A549 treated with Mapracorat at 1 μM for 4 hours (cell line): Measurements from ENCODE around the gene VPS25. TPM values are rescaled to one million over a fixed set of nuclear protein-coding genes. Genes with fewer than 3 reads are reported as not detected.

Experiments used
- total RNA-seq: library from RNA; stranded (reverse); fragments of 200-300 nt; extraction: Qiagen RNA extraction; gene quantifications from 5 replicates; pipeline ENCODE4 v1.2.3, GENCODE V29; 2022

Gene VPS25
- total RNA-seq: 119 to 142 TPM (median 124 TPM) in 5 replicates

DNA sequence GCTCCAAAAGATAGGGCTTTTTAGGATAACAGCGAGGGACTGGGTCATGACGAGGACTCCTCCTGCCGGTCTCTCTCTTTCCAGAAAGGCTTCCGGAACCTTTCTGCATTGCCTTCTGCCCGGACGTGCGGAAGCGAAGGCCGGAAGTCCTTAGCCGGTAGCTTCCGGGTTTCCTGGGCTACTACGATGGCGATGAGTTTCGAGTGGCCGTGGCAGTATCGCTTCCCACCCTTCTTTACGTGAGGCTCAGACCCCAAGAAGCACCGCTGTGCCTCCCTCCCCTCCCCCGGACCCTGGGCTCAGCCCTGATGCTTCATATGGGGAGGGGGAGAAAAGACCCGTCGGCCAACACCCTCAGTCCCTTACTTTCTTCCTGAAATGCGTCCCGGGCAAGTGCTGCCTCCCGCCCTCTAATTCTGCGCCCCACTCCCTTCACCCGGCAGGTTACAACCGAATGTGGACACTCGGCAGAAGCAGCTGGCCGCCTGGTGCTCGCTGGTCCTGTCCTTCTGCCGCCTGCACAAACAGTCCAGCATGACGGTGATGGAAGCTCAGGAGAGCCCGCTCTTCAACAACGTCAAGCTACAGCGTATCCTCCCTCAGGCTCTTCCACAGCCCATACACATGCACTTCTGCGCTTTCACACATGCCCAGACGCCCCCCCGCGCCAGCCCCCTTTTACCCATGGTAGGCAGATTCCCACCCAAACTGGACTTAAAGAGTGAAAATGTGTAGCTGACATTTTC, at the start of gene VPS25:
VPS25 (plus strand) TSS at position 160 of the 746 bp plus-strand sequence; CDS start at position 187, 27 bp downstream.

DNA sequence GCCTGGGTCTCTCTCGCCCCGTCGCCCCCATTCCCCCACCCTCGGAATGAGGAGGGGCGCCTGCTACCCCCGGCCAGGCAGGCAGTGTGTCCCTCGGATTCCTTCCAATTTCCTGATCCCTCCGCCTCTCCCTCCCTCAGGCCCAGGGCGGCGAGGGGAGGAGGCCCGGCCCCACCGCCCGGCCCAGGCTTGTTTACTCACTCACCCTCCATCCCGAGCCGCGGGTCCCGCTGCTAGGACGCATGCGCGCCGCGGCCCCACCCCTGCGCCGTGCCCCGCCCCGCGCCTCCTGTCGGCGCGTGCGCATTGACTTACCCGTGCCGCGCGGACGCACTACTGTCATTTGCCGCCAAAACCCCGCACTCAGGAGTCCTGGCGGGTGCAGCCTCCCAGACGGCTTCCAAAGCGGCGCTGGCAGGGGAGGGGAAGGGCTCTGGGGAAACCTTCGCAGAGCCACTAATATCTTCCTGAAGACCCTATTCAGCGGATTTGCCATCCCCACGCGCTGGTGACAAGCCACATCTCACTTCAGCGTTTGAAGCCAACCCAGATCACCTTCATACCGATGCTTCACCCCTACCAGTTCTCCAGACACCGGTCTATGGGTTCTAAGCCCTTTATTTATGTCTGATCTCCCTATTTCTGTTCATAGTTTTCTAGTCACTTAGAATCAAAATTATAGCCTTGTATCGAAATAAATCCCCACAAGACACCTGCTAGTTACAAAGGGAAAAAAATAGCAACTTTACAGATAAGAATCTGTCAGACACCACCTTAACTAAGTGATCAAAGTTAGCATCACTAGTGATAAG, 28.2 kb upstream of the VPS25 start, which contains the start of gene EZH1:
EZH1 (minus strand) TSS at position 235 of the 812 bp plus-strand sequence. CDS start 16,099 bp downstream, outside the sequence.

DNA sequence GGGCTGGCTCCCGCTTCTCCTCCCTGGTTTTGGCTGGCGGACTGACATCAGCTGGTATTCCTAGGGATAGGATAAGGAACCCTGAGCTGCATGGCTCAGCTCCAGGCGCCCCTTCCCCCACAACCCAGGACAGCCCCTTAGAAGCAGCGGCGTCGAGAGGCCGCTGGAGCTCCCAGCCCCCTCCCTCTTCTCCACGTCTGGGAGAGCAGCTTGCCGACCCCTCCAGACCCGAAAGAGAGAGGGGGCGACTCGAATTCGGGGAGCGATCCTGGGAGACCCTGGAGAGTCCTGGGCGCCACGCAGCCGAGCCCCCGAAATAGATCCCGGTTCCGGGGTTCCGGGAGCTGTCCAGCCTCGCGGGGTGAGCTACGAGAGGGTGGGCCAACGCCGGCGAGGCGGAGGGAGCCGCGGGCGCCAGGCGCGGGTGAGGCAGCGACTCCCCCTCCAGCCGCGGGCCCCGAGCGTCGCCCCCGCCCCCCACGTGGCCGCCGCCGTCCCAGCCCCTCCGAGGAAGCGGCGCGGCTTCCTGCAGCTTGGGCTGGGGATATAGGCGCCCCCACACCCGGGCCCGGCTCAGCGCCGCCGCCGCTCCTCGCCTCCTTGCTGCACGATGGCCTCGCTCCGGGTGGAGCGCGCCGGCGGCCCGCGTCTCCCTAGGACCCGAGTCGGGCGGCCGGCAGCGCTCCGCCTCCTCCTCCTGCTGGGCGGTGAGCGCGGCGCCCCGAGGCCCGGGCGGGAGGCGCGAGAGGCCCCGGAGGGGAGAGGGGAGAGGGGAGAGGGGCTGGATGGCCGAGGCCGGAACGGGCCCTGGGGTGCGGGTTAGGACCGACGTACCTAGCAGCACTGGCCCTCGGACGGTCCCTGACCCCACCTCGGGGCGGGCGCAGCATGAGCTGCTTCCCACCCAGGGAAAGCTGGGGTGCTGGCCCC, 12.3 kb upstream of the VPS25 start, which contains the start of gene RAMP2:
RAMP2 (plus strand) TSS at position 576 of the 930 bp plus-strand sequence; CDS start at position 611, 35 bp downstream.

DNA sequence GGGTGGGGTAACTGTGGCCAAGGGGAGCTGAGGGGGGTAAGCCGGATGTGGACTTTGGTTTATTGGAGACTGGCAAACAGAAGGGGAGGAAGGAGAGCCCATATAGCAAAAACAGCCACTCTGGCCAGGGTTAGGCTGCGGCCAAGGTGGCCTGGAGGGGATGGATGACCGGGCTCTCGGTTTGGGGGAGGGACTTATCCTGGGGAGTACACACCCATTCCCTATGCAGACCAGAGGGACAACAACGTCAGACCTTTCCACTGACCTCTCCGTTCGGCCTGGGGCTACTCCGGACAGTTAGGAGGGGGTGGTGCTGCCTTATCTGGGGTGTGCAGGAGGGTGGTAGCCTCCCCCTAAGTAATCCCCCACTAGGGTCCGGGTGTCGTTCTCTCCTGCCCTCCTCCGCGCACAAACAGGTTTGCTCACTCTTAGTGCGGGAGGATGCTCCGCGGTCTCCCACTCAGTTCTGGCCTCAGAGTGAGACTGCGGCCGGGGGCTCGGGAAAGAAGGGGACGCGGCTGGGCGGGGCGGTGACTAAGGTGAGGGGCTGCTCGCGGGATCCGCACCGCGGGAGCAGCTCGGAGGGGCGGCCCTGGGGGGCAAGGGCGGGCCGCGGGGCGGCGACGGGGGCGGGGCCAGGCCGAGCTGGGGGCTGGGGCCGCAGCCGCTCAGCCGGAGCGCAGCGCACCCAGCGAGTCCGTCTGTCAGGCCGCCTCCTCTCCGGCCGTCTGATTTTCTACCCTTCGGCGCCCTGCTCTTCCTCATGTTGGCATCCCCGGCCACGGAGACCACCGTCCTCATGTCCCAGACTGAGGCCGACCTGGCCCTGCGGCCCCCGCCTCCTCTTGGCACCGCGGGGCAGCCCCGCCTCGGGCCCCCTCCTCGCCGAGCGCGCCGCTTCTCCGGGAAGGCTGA, 6.9 kb downstream of the VPS25 start, which contains the start of gene WNK4:
WNK4 (plus strand) TSS at position 675 of the 915 bp plus-strand sequence; CDS start at position 764, 89 bp downstream.

DNA sequence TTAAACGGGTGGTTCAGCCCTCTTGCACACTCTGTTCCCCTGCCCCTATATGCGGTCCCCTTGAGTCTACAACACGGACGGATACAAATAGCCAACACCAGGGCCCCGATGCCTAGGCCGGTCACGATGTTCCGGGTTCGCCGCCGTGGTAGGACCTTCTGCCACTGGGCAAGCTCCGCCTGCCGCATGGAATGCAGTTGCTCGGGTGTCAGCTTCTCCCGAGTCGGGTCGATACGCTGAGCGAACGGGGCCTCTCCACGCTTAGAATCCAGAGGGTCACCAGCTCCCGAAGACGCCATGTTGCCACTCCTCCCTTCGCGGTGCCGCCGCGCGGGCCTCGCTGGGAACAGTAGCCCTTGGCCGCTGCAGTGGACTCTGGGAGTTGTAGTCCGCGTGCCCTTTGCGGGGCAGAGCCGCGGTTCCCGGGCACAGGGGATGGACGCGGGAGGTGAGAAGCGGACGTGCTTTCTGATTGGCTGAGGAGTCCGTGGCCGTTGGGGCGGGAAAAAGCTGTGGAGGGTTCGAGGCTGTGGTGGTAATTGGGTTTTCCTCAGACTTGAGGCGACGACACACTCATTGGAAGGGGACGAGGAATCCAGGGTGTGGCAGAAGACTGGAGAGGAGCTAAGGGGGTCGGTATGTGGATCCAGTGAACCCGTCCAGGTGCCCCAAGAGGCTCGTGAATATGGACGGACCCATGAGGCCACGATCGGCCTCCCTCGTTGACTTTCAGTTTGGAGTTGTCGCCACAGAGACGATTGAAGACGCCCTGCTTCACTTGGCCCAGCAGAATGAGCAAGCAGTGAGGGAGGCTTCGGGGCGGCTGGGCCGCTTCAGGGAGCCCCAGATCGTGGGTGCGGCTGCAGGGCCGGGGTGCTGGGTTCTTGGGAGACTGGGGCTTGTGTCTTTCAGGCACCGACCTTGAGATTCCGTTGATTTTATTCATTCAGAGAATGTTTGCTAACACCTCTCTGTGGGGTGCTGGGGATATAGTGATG, 25.4 kb downstream of the VPS25 start, which contains the start of the genes CNTD1 and COA3:
CNTD1 (plus strand) TSS at position 479 of the 998 bp plus-strand sequence; CDS start at position 686, 207 bp downstream.
COA3 (minus strand) TSS at position 322 of the 998 bp plus-strand sequence; CDS start at position 299, 23 bp downstream.

Other genes starting within 250 kb of the VPS25 start
- gene NAGLU, start 237.2 kb upstream of the VPS25 start, total RNA-seq: 31.0 to 51.3 TPM (median 43.8 TPM) in 5 replicates
- 0.89 to 1.8 TPM (median 1.5 TPM) in 5 replicates for gene HSD17B1, start 220.5 kb upstream of the VPS25 start, total RNA-seq
- gene COASY, start 211.3 kb upstream of the VPS25 start, total RNA-seq: 103 to 126 TPM (median 119 TPM) in 5 replicates
- gene MLX, start 206.3 kb upstream of the VPS25 start, total RNA-seq: 56.9 to 68.0 TPM (median 64.9 TPM) in 5 replicates
- 35.1 to 37.6 TPM (median 36.0 TPM) in 5 replicates for gene PSMC3IP, start 195.7 kb upstream of the VPS25 start, total RNA-seq
- 25.8 to 27.9 TPM (median 26.7 TPM) in 5 replicates for gene RETREG3, start 164.1 kb upstream of the VPS25 start, total RNA-seq
- 132 to 150 TPM (median 141 TPM) in 5 replicates for gene TUBG1, start 163.8 kb upstream of the VPS25 start, total RNA-seq
- 19.0 to 28.2 TPM (median 23.2 TPM) in 5 replicates for gene TUBG2, start 114.2 kb upstream of the VPS25 start, total RNA-seq
- gene PLEKHH3, start 96.5 kb upstream of the VPS25 start, total RNA-seq: 14.3 to 19.9 TPM (median 17.6 TPM) in 5 replicates
- gene CCR10, start 91.6 kb upstream of the VPS25 start, total RNA-seq: 0.29 to 0.53 TPM (median 0.33 TPM) in 5 replicates
- gene CNTNAP1, start 90.9 kb upstream of the VPS25 start, total RNA-seq: 3.8 to 6.4 TPM (median 5.9 TPM) in 5 replicates
- 9.6 to 11.7 TPM (median 10.4 TPM) in 5 replicates for gene EZH1, start 28.4 kb upstream of the VPS25 start, total RNA-seq
- gene RAMP2, start 12.2 kb upstream of the VPS25 start, total RNA-seq: 0.63 to 1.7 TPM (median 0.90 TPM) in 5 replicates
- 1.1 to 1.8 TPM (median 1.3 TPM) in 5 replicates for gene WNK4, start 7.2 kb downstream of the VPS25 start, total RNA-seq
- gene COA3, start 25.3 kb downstream of the VPS25 start, total RNA-seq: 120 to 140 TPM (median 127 TPM) in 5 replicates
- gene CNTD1, start 25.4 kb downstream of the VPS25 start, total RNA-seq: 0.10 TPM in 1 of 5 replicates, not detected in the others
- gene BECN1, start 50.8 kb downstream of the VPS25 start, total RNA-seq: 76.5 to 95.0 TPM (median 81.2 TPM) in 5 replicates
- 226 to 265 TPM (median 232 TPM) in 5 replicates for gene PSME3, start 59.9 kb downstream of the VPS25 start, total RNA-seq
- gene AOC2, start 71.1 kb downstream of the VPS25 start, total RNA-seq: 1.7 to 2.7 TPM (median 1.8 TPM) in 5 replicates
- gene AOC3, start 77.8 kb downstream of the VPS25 start, total RNA-seq: 1.1 to 2.0 TPM (median 1.4 TPM) in 5 replicates
- gene G6PC1, start 127.3 kb downstream of the VPS25 start, total RNA-seq: not detected in 5 replicates
- gene AARSD1, start 191.0 kb downstream of the VPS25 start, total RNA-seq: 54.2 to 63.4 TPM (median 55.0 TPM) in 5 replicates
- gene PTGES3L, start 206.6 kb downstream of the VPS25 start, total RNA-seq: 0.45 to 1.3 TPM (median 1.1 TPM) in 5 replicates
- gene RUNDC1, start 207.1 kb downstream of the VPS25 start, total RNA-seq: 18.3 to 23.4 TPM (median 21.1 TPM) in 5 replicates
- 2,842 to 4,004 TPM (median 3,048 TPM) in 5 replicates for gene RPL27, start 225.0 kb downstream of the VPS25 start, total RNA-seq
- gene IFI35, start 233.3 kb downstream of the VPS25 start, total RNA-seq: 18.7 to 21.2 TPM (median 18.8 TPM) in 5 replicates
- 205 to 250 TPM (median 230 TPM) in 5 replicates for gene VAT1, start 248.9 kb downstream of the VPS25 start, total RNA-seq